K562 (cell line): Measurements from ENCODE around the gene BIRC6. TPM values are rescaled to one million over a fixed set of nuclear protein-coding genes. Genes with fewer than 3 reads are reported as not detected.
A peak's percentile ranks its signal among the peaks of the same experiment; 100 is the strongest.

ENCODE experiments used
- CHD7 ChIP-seq: fragments of 200-600 bp; sonication (generic); IDR thresholded peaks from one replicate; pipeline ENCODE4 v1.6.1; 2012; ENCODE audit warnings: mild to moderate bottlenecking, low read depth, low read length, inconsistent platforms
- DPF2 ChIP-seq: fragments of 450-650 bp; IDR thresholded peaks from 2 replicates; pipeline ENCODE4 v1.6.1; 2016
- EHMT2 ChIP-seq: fragments of 450-650 bp; IDR thresholded peaks from 2 replicates; pipeline ENCODE4 v1.6.1; 2018; ENCODE audit warnings: antibody characterized with exemption
- GATAD2B ChIP-seq: fragments of 450-650 bp; IDR thresholded peaks from 2 replicates; pipeline ENCODE4 v1.6.1; 2017; ENCODE audit warnings: mild to moderate bottlenecking, borderline replicate concordance
- MTA2 ChIP-seq: fragments of 450-650 bp; IDR thresholded peaks from 2 replicates; pipeline ENCODE4 v1.6.1; 2016; ENCODE audit warnings: low read depth
- PHF21A ChIP-seq: fragments of 450-650 bp; IDR thresholded peaks from 2 replicates; pipeline ENCODE4 v1.6.1; 2017; ENCODE audit warnings: low read depth, borderline replicate concordance
- RUNX1 ChIP-seq: sonication (generic); IDR thresholded peaks from 2 replicates; pipeline ENCODE4 v1.6.1; 2016; ENCODE audit warnings: antibody characterized with exemption, low read depth
- SOX6 ChIP-seq: fragments of 450-650 bp; IDR thresholded peaks from 2 replicates; pipeline ENCODE4 v1.6.1; 2014; ENCODE audit warnings: mild to moderate bottlenecking
- STAT5A ChIP-seq: IDR thresholded peaks from 2 replicates; pipeline ENCODE4 v1.6.1; 2012; ENCODE audit warnings: low read length, inconsistent platforms, borderline replicate concordance
- ZBTB1 ChIP-seq: sonication (generic); formaldehyde crosslinking; IDR thresholded peaks from 2 replicates; pipeline ENCODE4 v1.8.1; 2023; ENCODE audit warnings: missing genetic modification reagents, low read depth, mild to moderate bottlenecking, borderline replicate concordance
- ZNF324 ChIP-seq: fragments of 250-450 bp; sonication (Bioruptor Pico); IDR thresholded peaks from 2 replicates; pipeline ENCODE4 v1.4.0; 2020; ENCODE audit warnings: mild to moderate bottlenecking
- polyA plus RNA-seq, 8 experiments: library from polyadenylated mRNA; depleted of rRNA in 4 of 8; stranded (reverse) in 5 of 8; unstranded in 3 of 8; fragments of >200 nt; fragmentation: Nextera tagmentation in 2 of 8; fragmentation: Illumina TruSeq in 1 of 8; extraction: Ambion mirVana in 2 of 8; extraction: Trizol in 1 of 8; gene quantifications; 2 replicates each; pipeline versions ENCODE4 v1.2.1 to v1.2.3, GENCODE V29; 2011 to 2014; ENCODE audit warnings: inconsistent platforms in 1 of 8, missing spikeins in 1 of 8
- total RNA-seq, 7 experiments: library from RNA; depleted of rRNA in 6 of 7; stranded (reverse); fragments of >200 nt in 6 of 7; fragmentation: Illumina TruSeq in 2 of 7; extraction: Trizol in 2 of 7; gene quantifications; 2 replicates each; pipeline versions ENCODE4 v1.2.1 to v1.2.3, GENCODE V29; 2011 to 2021; ENCODE audit warnings: low replicate concordance in 1 of 7

BIRC6 gene
- total and polyA plus RNA-seq, 9 of the 15 experiments (the other 6 are each of a cell fraction or from before 2014, with no cell fraction given): 18.8 to 110 (median 49.8) TPM

GRCh38 chr2:32479993-32480392 lies 123.2 kb downstream of the BIRC6 start (continued):
- TF ChIP-seq CHD7 (no peak), STAT5A (peak; percentile 76), ZNF324 (CRISPR knock-in tag) (no peak), GATAD2B (peak; percentile 45), SOX6 (peak; percentile 61), DPF2 (peak; percentile 86), MTA2 (peak; percentile 67), EHMT2 (no peak), RUNX1 (no peak), ZBTB1 (CRISPR knock-in tag) (no peak), PHF21A (no peak)
